NCI-H510A (cell line): ENCODE data around the gene RELL1.

Source experiments
- DNase-seq: peaks from one replicate; lab custom pipeline; 2025; lab: John Stamatoyannopoulos, UW

The RELL1 gene, protein sequence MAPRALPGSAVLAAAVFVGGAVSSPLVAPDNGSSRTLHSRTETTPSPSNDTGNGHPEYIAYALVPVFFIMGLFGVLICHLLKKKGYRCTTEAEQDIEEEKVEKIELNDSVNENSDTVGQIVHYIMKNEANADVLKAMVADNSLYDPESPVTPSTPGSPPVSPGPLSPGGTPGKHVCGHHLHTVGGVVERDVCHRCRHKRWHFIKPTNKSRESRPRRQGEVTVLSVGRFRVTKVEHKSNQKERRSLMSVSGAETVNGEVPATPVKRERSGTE

DNA sequence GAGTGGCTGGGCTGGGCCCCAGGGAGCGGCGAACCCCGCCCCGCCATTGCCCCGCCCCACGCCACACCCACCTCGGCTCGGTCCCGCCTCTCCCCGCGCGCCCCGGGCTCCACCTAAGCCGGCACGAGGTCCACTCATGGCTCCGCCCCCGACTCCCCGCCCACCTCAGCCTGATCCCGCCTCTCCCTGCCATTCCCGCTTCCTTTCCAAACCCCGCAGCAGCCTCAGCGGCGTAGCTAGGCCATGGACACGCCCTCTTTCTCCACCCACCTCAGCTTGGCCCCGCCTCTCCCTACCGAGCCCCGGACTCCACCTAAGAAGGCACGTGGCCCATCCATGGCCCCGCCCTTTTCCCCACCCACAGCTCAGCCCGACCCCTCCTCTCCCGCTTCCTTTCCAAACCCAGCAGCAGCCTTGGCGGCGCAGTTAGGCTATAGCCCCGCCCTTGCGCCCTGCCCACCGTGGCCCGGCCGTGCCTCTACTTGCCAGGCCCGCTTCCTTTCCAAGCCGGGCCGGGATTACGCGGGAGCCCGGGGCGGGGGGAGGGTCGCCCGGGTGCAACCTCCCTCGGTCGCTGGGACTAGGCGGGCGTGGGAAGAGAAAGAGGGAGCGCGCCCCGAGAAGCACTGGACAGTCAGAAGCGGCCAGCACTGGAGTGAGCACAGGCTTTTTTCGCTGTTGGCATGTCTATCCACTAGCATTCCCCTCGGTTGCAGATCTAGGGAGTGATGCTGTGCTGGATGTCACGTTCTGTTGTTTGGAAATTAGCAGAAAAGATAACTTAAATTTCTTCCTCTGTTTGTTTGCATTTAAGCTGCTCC is at the start of gene RELL1:
Gene RELL1 (minus strand): TSS at position 4 of the 821 bp plus-strand sequence. CDS start 89 bp downstream, outside the sequence.
- DNase-seq, result peak; percentile 79

DNA sequence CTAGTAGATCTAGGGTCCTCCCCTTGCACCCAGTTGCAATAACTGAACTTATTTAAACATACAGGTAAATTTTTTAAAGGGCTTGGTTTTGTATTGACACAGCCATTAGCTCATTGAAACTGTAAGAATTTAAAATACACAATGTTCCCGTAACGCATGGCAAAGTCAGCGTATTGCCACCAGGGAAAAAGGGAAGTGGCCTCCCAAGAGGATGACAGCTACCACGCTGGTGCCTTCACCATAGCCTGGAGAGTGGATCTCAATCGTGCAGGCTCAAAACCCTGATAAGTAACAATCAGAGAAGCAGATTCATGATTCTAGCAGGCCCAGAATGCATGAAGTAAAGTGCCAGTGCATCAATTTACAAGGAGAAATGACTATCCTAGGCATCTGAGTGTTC is 49.4 kb upstream of the RELL1 start:
- no peak for DNase-seq

DNA sequence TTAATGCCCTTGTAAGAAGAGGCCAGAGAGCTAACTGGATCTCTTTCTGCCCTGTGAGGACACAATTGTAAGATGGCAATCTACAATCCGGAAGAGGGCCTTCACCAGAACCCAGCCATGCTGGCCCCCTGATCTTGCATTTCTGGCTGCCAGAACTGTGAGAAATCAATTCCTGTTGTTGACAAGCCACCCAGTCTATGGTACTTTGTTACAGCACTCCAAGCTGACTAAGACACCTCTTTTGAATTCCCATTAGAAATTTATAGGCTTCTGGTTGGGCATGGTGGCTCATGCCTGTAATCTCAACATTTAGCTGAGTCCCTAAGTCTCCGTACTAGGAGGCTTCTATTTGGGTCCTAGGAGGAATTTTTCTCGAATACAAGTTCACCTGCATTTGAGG is 48.8 kb upstream of the RELL1 start:
- no peak for DNase-seq

DNA sequence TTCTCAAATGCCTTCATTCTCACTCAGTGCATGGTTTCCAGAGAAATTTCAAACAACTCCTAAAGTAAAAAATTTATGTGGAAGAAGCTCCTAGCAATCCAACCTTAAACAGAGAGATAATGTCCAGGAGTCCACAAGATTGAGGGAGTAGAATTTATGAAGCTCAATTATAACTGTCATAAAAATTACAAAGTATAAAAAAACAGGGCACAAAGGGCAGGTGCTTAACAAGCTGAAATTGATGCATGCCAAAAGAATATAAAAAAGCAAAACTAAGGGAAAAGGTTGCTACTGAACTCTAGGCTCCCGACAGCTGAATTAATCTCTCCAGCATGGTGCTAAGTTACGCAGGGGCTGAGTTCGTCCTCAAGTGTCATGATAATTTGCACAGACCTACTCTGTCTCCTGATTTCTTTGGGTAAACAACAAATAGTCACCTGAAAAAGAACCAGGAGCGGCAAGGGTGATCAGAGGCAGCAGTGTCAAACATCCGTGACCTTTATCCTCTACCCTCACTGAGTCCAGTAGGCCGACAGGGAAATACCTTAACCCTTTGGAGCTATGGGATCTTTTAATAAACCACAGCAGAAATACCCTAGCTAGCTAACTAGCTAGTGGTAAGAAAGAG is 47.2 kb upstream of the RELL1 start:
- no peak for DNase-seq

DNA sequence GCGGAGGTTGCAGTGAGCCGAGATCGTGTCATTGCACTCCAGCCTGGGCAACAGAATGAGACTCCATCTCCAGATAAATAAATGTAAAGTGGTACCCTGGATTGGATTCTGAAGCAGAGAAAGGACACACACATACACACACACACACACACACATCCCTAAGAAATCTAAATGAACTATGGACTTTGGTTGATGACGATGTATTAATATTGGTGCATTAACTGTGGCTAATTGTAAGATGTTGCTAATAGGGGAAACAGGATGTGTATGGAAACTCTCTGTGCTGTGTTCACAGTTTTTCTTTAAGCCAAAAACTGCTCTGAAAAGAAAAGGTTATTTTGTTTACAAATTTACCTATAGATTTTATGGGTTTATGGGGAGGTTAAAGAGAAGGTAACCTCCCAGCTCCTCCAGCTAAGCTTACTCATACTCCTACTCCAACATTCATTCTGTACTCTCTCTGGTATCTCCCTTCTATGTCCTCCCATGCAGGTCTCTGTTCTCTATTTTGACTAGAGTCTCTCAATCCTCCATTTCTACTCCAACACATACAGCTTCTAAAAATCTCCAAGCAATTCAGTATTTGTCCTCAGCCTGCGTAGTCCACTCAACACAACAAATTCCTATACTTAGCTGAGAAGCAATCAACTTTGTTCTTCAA is 46.5 kb upstream of the RELL1 start:
- DNase-seq, result no peak

DNA sequence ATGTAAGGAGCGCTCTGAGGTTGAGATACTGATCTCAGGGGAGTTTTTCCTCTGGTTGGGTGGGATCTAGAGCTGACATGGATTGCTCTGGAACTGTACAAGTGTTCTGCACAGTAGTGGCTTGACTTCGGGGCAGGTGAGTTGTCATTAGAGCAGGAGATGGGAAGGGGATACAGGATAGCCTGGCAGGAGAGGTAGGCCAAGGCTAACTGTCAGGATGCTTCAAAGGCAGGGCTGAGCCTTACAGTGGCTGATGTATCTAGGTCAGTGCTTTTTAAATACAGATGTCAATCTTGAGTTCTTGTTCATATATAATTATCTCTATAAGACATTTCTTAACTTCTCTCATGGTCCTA is 43.5 kb upstream of the RELL1 start:
- DNase-seq, result no peak

DNA sequence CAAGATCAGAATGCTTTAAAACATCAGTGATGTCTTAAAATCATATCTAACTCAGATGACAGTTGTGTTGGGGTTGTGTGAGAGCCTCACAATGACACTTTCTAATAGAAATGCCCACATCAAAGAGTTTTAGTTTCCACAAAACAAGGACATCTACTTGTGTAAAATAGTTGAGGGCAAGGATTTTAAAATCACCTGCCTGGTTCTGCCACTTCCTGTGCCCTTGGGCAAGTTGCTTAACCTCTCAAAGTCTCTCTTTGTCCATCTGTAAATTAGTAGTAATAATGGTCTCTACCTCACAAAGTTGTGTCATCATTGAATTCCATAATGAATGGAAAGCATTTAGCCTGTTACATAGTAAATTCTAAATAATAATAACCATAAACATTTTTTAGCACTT is 41.9 kb upstream of the RELL1 start:
- no peak for DNase-seq

DNA sequence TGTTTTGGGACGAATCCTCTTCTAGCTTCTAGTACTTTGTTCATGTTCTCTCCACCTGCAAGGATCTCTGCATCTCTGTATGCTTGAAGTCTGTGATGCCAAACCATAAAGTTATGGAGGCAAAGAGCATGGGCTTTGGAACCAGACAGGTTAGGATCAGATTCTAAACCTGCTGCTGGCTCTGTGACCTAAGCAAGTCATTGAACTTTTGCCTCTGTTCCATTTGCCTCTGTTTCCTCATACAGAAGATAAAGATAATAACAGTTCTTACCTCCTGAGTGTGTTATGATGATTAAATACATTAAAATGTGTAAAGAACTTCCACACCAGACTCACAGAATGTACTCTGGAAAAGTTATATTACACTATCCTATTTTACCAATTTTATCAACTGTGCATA is 41.5 kb upstream of the RELL1 start:
- DNase-seq, result no peak

DNA sequence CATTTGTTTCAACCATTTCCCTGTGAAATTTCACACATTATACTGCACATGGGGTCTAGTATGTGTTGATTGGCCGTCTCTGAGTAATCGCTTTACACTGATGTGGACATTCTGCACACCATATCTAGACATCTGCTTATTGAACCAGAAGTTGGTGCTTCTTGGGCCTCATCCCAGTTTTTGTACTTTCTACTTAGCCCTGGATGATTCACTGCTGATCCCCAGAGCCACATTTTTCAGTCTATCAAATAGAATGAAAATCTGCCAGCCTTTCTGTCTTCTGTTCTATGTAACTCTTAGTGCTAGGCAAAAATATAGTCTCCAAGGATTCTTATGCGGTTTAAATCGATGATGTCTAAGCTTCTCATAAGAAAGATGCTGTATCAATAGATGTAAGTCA is 40.5 kb upstream of the RELL1 start:
- no peak for DNase-seq

DNA sequence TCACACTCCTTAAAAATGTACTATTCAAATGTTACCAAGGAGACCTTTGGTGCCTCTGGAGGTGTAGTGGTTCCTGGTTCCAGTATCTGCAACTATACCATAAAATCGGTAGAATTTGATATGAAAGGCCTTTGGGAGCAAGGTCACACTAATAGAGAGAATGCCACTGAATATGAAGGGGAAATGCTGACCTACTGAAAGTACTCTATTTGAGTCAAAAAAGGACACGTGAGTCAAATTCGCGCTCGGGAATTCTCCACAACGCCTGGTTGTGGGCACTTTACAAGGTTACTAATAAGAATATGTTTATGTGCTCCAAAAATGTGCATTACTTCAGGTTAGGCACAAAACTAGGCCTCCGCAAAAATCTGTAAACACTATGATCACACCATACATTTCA is 39.5 kb upstream of the RELL1 start:
- DNase-seq, result no peak

DNA sequence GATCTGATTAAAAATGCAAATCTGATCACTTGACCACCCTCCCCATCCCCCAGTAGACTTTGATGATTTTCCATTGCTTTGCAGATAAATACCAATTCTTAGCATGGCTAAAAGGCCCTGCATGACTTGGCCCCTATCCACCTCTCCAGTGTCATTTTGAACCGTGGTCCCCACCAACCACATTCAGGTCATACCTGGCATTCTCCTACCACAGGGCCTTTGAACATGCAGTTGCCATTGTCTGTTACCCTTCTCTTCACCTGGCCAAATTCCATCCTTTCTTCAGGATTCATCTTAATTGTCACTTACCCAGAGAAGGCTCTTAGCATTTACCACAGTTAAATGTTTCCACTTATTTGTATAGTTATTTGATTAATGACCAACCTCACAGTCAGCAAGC is 36.9 kb upstream of the RELL1 start:
- DNase-seq, result no peak

DNA sequence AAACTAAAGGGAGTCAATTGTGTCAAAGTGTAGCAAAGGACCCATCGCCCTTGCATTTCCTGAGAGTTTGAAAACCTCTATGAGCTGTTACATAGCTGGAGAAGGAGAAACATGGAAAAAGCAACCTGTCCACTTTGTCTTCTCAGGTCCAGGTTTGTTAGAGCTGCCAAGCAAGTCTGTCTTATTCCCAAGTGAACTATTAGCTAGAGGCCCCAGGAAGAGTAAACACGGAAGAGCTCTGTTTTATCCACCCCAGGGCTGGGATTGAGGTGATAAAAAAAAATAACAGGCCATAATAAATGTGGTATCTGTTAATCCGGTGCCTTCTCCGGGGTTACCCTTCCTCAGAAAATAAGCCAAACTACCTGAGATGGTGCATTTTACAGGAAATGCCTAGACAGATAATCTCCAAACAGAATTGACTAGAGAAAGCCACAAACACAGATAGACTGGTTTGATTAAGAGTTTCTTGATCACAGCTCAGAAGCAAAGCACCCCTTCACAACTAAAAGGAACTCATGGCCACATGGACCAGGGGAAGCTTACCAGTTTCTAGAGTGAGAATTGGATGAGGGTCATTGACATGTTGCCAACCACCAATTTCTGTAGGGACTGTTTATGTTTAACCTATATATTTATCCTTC is 35.9 kb upstream of the RELL1 start:
- DNase-seq, result no peak

DNA sequence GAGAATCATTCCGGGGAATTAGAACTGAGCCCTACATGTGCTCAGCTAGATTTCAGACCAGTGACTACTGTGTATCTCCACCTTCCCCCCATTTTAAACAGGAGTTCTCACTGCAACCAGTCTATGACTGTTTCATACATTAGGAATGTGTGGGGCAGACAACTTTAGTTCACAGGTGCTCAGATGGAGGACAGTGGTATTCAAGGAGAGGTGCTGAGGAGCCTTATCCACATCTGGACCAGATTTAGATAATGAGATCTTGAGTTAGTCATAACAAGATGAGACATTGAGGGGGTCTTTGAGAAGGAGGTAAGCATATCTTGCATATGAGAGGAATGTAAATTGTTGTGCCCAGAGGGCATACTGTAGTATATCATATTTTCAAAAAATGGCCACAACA is 32.8 kb upstream of the RELL1 start:
- no peak for DNase-seq

DNA sequence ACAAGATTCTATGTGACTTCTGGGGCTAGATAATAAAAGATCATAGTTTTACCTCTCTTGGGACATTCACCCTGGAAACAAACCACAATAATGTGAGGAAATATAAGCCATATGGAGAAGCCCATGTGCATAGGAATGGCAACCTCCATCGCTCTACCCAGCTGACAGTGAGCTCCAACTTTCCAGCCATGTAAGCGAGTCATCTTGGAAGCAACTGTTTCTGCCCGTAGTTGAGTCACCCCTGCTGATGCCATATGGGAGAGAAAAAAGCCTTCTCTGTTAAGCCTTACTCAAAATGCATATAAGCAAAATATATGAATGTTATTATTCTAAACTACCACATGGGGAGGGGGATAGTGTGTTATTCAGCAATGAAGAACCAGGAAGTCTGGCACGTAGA is 31.4 kb upstream of the RELL1 start:
- no peak for DNase-seq

DNA sequence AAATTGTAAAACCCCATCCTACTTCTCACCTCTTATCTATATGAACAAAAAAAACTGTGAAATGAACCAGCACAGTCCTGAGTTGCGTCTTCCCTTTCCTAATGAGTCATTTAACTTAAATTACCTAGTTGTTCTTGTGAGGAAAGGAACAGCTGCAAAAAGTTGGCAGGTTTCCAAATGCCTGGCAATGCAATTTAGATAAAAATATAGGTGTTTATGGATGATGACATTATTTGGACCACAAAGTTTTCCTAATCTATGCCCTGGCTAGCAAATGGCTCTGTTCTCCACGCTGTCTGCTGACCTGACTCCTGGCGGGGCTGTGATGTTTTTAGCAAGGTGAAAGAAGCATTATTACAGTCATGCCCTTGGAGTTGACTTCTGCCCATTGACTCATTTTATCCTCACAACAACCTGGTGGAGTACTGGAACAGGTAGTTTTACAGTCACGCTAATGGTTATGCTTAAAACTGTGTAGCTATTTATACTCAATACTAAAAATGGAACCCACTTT is 29.8 kb upstream of the RELL1 start:
- DNase-seq, result no peak

DNA sequence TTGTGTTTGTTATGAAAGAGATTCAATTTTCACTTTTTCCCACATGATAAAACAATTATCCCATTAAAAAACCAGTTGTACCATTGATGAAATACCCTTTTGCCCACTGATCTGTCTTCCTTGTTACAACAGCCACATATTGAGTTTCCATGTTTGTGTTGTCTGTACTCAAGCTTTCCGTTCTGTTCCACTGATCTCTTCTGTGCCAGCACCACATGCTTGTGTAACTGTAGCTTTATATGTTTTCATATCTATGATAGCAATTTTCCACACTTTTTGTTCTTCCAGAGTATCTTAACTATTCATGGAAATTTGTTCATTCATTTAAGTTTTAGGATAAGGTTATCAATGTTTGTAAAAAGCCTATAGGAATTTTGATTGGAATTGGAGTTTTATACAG is 24.3 kb upstream of the RELL1 start:
- DNase-seq, result no peak

DNA sequence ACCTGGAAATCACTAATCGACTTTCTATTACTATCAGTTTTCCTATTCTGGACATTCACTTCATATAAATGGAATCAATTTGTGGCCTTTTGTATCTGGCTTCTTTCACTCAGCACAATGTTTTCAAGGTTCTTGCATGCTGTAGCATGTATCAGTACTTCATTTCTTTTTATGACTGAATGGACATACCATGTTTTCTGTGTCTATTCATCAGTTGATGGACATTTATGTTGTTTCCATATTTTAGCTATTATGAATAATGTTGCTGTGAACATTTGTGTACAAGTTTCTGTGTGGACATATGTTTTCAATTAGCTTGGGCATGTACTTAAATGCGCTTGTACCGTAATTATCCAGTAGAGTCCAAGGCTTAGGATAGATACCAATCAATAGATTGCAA is 19.9 kb upstream of the RELL1 start:
- no peak for DNase-seq

DNA sequence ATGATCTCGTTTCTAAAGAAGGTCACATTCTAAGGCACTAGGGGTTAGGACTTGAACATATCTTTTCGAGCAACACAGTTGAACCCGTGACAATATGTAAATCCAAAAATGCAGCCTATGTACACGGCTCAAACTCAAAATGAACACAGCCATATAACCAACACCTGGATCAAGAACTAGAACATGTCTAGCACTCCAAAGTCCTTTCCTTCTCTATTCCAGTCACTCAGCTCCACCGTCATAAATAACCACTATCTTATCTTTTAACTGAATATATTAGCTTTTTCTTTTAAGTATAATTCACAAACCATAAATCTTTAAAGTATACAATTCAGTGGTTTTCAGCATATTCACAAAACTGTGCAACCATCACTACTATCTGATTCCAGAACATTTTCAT is 19.4 kb upstream of the RELL1 start:
- no peak for DNase-seq

DNA sequence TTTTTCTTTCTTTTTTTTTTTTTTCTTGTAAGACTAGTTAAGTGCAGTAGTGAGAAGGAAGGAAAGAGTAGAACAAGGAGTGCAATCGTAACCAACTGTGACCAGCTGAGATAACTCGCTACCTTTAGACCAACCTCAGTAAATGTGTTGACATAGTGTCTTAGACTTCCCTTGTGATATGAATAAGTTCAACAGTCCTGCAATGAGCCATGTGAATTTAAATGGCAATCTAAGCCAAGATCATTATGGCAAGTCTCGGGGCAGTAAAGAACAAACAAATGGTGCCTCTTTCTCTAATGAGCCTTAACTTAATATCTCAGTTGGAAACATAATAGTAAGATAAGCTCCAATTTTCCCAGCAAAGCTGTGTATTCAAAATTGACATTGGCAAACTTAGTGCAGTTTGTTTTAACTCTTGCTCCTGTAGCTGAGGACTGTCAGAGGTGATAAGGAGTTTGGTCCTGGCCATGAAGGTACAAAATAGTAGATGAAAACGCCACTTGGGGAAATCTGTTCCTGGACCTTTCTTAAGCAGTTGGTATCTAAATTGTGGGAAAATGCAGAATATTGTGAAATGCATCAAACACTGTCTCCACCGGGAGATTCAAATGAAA is 13.8 kb upstream of the RELL1 start:
- DNase-seq, result no peak

DNA sequence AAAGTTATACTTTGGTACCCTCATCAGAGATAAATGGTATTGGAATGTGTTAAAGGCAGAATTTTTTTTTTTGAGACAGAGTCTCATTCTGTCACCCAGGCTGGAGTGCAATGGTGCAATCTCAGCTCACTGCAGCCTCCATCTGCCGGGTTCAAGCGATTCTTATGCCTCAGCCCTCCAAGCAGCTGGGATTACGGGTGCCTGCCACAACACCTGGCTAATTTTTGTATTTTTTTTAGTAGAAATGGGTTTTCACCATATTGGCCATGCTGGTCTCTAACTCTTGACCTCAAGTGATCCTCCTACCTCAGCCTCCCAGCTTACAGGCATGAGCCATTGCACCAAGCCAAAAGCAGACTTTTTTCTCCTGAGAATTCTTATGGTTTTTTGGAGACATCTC is 11.4 kb upstream of the RELL1 start:
- DNase-seq, result no peak

DNA sequence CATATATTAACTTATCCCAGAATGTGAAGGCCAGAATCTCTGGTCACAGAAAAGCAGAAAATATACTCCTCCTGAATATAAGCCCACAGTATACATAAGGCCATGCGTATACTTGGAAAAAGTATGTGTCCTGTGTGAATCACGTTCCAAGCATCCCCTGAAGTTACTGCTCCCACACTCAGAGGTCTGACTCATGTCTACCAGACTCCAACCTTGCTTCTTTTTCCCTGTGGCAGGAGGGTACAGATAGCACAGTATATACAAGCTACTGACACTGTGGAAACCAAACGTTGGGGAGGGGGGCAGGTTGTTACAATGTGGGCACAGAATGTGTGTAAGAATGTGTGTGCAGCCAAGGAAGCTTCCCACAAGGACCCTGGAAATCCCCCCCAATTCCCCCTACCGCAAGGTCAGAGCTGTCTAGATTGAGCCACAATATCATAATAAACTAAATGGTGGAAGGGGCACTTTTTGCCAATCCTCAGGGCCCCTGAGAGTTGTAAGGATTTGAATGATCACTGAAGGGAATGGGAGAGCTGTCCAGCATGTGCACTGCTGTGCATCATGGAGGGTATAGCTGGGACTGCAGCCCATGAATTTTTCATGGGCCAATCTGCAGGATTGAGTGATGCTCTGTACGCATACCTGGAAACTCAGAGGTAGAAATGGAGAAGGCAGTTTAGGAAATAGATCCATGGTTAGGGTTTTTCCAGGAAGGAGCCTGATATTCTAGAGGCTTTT is 7.4 kb upstream of the RELL1 start:
- no peak for DNase-seq
